ENCODE measurements around the gene AFG3L2. TPM values are rescaled to one million over a fixed set of nuclear protein-coding genes. Genes with fewer than 3 reads are reported as not detected.

Gene AFG3L2
- total RNA-seq, 1 experiment from 2014 or later: 73.5 TPM

- no peak overlapping the region for H3K9ac ChIP-seq (ENCODE audit: extremely low read depth, insufficient read length, low read length)
- H2BK120ac ChIP-seq (ENCODE audit: low read depth, low read length, poor library complexity, severe bottlenecking): no peak overlapping the region
- no peak overlapping the region for H2AK5ac ChIP-seq (ENCODE audit: insufficient read length, low read length)
- no peak overlapping the region for H2BK12ac ChIP-seq (ENCODE audit: insufficient read length, low read depth, low read length)
- no peak overlapping the region for H2BK5ac ChIP-seq (ENCODE audit: insufficient read length, low read length)
- H3K27ac Mint-ChIP-seq: peak overlapping the region in 1 of 3 experiments; percentile 38; a peak in 1 of 7 replicates
- WGBS (ENCODE audit: extremely low coverage, insufficient read length, low lambda C conversion rate): no CpG with 5 or more reads among the region's 6 CpGs
- H3K27ac ChIP-seq (ENCODE audit: insufficient read length, low read depth, low read length): no peak overlapping the region
- H3K23me2 ChIP-seq (ENCODE audit: insufficient read length, low read depth, low read length, poor library complexity, severe bottlenecking): peaks cover 13% of the 10 kb centered on the region
- peaks cover 4 to 18% (median 6%) of the 10 kb centered on the region in 3 experiments; a peak in 6 of 7 replicates for H3K36me3 Mint-ChIP-seq (ENCODE audit: insufficient read depth in 1 of 3, low read depth in 3 of 3)
- peak overlapping the region; percentile 7 to 11; a peak in 2 of 5 replicates for H3K4me3 Mint-ChIP-seq
- no peak overlapping the region for H4K5ac ChIP-seq (ENCODE audit: insufficient read length, low read depth, low read length)
- H3K14ac ChIP-seq (ENCODE audit: insufficient read depth, low read length): no peak overlapping the region
- no peaks in the 10 kb centered on the region for H3K79me1 ChIP-seq (ENCODE audit: insufficient read depth, low read depth, low read length, poor library complexity, severe bottlenecking)
- H2AFZ ChIP-seq (ENCODE audit: low read length): no peak overlapping the region
- no peak overlapping the region for H4K8ac ChIP-seq (replicated peaks; ENCODE audit: insufficient read length, low read depth, low read length)
- no peak overlapping the region for H3K56ac ChIP-seq (ENCODE audit: insufficient read length, low read depth, low read length)
- peaks cover 40% of the 10 kb centered on the region for H3K79me2 ChIP-seq (ENCODE audit: insufficient read depth, low read length)
- H3K23ac ChIP-seq (ENCODE audit: insufficient read length, low read depth, low read length): no peak overlapping the region
- H3K4me2 ChIP-seq (ENCODE audit: insufficient read depth, insufficient read length, low read length): no peak overlapping the region
- H3K9me3 ChIP-seq (ENCODE audit: control insufficient read depth, low read depth, low read length): no peaks in the 10 kb centered on the region
- H3K27me3 Mint-ChIP-seq (ENCODE audit: low read depth): no peaks in the 10 kb centered on the region
- no peaks in the 10 kb centered on the region; a peak in 2 of 5 replicates for H3K9me3 Mint-ChIP-seq
- H3K4me1 Mint-ChIP-seq: peaks cover 25 to 30% of the 10 kb centered on the region in 2 experiments
- H3K27me3 ChIP-seq (ENCODE audit: insufficient read depth, low read length): no peaks in the 10 kb centered on the region
- H3K4ac ChIP-seq (ENCODE audit: low read depth, low read length): no peak overlapping the region
- H2BK15ac ChIP-seq (ENCODE audit: low read depth, low read length): no peak overlapping the region
- H2BK20ac ChIP-seq (ENCODE audit: low read depth, low read length, poor library complexity, severe bottlenecking): no peak overlapping the region
- no peak overlapping the region for H4K91ac ChIP-seq (ENCODE audit: insufficient read length, low read depth, low read length)
- no peaks in the 10 kb centered on the region for H4K20me1 ChIP-seq (ENCODE audit: control insufficient read depth, insufficient read depth, insufficient read length)
- DNase-seq: no peak
- TF ChIP-seq CTCF (conservative IDR thresholded peaks at IDR 0.05): no peak
- no peak overlapping the region for H3K18ac ChIP-seq (ENCODE audit: insufficient read length, low read depth, low read length)
- no peak overlapping the region for H3T11ph ChIP-seq (ENCODE audit: low read length)
- peaks cover 4% of the 10 kb centered on the region; the same call in 1 of the 2 replicates for H3K4me1 ChIP-seq (ENCODE audit: insufficient read depth, low read length)
These were observed 2.6 kb downstream of the AFG3L2 start for GRCh38 chr18:12374401-12374800.
